ENCODE results near the gene CRYBB2.
"Not testable (repeated sequence)": the region's sequence is repeated elsewhere in the genome, so short reads cannot be mapped to it uniquely, and the experiment has no call there.

CRYBB2 gene

DNA sequence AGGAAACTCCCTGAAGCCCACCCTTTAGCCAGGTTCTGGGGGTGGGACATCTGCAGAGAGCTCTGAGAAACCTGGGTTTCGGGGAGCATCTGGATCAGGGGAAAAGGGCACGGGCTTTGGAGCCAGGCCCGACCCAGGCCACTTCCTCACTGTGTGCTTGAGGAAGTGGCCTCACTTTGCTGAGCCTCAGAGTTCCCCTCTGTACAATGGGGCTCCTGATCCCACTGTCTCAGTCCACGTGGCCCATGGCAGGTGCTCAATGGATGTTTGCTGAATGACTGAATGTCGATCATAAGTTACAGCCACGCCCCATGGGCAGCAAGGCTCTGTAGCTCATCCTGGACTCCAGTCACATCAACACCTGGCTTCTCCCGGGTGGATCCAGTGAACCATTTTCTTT is 18.5 kb upstream of the CRYBB2 start:
- no peak for DNase-seq

DNA sequence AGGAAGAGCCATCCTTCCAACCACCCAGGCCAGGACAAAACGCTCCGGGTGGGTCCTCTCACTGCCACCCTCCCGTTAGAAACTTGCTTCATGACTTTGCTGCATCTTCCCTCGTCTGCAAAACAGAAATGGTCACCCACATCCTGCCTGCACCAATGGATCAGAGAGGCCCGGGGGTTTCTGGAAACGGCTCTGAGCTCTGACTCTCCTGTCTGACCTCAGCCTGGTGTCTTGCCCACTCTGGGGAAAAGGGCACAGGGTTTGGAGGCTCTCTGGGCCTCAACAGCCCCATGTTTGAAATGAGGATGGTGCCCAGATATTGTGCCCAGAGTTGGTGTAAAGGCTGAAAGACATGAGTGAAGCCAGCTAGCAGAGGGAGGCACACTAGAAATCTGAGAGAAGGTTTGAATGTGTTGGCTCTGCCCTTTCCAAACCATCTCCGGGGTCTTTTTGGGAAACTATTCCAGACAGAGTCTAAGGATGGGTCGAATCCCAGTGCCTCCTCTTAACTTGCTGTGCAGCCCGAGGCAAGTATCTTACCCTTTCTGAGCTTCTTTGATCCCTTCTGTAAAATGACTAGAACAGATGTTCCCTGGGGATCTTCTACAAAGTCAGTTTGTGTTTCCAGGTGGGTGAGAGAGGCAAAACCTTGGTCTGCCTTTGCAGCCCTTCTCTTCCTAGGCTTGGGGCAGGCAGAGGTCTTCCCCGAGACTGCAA is 17.7 kb upstream of the CRYBB2 start:
- no peak for DNase-seq

DNA sequence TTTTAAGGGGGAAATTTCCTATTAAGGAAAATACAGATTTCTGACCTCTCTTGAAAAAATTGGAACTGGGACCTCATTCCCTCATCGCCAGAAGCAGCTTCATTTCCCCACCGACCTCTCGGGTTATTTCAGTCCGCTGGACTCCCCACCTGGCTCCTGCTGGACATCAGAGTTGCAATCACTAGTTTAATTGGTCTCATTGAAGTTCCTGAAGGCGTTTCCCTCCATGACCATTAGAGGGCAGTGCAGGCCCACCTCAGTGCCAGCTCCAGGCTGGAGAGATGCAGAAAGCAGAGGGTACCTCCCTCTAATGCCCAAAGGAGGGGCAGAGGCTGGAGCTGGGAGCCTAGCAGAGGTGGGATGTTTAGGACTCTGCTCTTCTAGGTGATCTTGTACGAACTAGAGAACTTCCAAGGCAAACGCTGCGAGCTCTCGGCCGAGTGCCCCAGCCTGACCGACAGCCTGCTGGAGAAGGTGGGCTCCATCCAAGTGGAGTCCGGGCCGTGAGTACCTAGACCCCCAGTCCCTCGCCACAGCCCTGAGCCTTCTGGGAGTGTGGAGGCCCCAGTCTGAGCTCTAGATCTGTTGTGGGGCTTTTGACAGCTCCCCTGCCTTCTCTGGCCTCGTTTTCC is 17.0 kb upstream of the CRYBB2 start:
- no peak for DNase-seq

- DNase-seq = no peak
Observed at GRCh38 chr22:25203082-25203481, 16.4 kb upstream of the CRYBB2 start.

- DNase-seq = not testable (repeated sequence)
Observed at GRCh38 chr22:25204547-25204946, 14.9 kb upstream of the CRYBB2 start.

GRCh38 chr22:25205847-25206246 is 13.6 kb upstream of the CRYBB2 start:
- no peak for DNase-seq

- no peak for DNase-seq
Observed at GRCh38 chr22:25206998-25207397, 12.4 kb upstream of the CRYBB2 start.

- no peak for DNase-seq
Observed at GRCh38 chr22:25207553-25208157, 11.8 kb upstream of the CRYBB2 start.

DNA sequence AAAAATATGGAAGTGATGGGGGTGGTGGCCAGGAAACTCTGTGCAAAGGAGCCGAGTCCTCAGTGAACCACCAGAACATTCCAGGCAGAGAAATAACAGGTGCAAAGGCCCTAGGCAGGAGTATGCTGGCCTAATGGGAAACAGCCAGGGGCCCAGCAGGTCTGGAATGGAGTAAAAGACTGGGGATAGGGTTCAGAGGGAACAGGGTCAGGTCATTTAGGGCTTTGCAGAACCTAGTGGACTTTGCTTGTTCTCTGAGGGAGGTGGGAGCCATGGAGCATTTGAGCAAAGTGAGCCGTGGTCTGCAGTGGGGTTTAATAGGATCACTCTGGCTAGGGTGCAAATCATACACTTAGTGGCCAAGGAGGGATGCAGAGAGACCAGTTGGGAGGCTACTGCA is 11.1 kb upstream of the CRYBB2 start:
- no peak for DNase-seq

GRCh38 chr22:25208743-25209505 is 10.5 kb upstream of the CRYBB2 start:
- no peak for DNase-seq

- DNase-seq = no peak
Observed at GRCh38 chr22:25210793-25211192, 8.6 kb upstream of the CRYBB2 start.

- no peak for DNase-seq
Observed at GRCh38 chr22:25212337-25212736, 7.1 kb upstream of the CRYBB2 start.

GRCh38 chr22:25213221-25213620 is 6.2 kb upstream of the CRYBB2 start:
- no peak for DNase-seq

GRCh38 chr22:25216230-25216629 is 3.2 kb upstream of the CRYBB2 start:
- DNase-seq = no peak

DNA sequence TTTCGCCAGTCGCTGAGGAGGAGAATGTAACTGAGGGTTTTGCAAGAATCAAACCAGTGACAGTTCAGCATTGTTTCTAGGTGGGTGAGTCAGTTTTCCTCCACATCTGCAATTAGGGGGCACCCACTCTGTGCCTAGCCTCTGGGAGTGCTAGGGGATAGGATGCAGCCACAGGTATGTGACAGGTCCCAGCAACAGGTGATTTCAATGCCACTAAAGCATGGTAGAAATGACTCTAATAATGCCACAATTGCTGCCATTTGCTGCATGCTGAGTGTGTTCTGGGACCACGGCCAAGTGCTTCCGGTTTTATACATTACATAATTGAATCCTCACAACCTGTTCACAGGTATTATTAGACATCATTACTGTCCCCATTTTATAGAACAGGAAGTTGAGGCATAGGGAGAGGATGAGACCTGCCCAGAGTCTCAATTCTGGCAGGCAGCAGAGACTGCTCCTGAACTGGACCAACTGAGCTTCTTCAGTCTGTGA is 556 bp downstream of the CRYBB2 start:
- DNase-seq = no peak

GRCh38 chr22:25221790-25222189 is 2.4 kb downstream of the CRYBB2 start:
- no peak for DNase-seq

GRCh38 chr22:25223269-25223850 is 3.9 kb downstream of the CRYBB2 start:
- DNase-seq = no peak

GRCh38 chr22:25228822-25229221 is 9.4 kb downstream of the CRYBB2 start:
- DNase-seq = no peak

DNA sequence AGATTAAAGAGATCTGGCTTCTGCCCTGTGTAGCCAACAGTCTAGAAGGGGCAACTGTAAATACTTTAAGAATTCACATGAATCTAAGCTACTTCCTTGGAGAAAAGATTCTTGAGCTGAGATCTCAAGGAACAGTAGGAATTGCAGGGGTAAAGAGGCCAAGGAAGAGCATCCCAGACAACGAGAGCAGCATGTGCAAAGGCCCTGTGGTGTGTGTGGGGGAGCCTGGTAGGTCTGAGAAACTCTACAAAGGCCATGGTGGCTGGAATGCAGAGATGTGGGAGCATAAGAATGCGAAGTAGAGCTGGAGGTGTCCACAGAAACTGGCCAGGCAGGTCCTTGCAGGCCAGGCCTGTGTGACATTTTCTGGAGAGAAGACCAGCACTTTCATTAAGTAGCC is 11.3 kb downstream of the CRYBB2 start:
- not testable (repeated sequence) for DNase-seq

GRCh38 chr22:25232301-25232700 is 12.9 kb downstream of the CRYBB2 start:
- no peak for DNase-seq

GRCh38 chr22:25233706-25234105 is 14.3 kb downstream of the CRYBB2 start:
- not testable (repeated sequence) for DNase-seq

DNA sequence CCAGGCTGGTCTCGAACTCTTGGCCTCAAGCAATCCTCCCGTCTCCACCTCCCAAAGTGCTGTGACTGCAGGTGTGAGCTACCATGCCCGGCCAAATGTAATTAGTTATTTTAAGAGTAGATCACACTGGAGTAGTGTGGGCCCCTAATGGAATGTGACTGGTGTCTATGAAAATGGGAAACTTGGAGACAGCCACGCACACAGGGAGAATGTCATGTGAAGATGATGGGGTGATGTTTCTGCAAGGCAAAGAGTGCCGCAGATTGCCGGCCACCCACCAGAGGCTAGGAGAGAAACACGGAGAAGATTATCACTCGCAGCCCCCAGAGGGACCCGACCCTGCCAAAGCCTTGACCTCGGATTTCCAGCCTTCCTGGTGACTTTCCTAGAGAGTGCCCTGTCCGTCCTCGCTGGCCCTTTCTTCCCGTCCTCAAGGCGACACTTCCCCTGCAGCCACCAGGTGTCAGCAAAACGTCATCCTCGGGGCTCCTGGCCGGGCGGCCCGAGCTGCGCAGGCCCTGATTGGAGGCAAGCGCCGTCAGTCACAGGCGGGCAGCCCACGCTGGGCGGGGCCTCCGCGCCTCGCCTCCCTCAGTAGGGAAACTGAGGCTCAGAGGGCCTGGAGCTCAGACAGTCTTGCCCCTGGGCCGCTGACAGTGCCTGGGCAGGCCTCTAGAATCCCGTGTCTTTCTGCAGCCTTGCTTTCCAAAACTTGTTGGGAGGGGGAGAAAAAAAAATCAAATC is 16.3 kb downstream of the CRYBB2 start:
- DNase-seq = peak in 1 of 2 experiments; percentile 31
